HepG2 (cell line): ENCODE data around the gene EPB41L5. TPM values are rescaled to one million over a fixed set of nuclear protein-coding genes. Genes with fewer than 3 reads are reported as not detected.
A peak's percentile ranks its signal among the peaks of the same experiment; 100 is the strongest.

Source experiments
- GATA4 ChIP-seq: sonication (generic); IDR thresholded peaks from 2 replicates; pipeline ENCODE4 v1.6.1; 2016; ENCODE audit warnings: antibody characterized with exemption, low read depth, borderline replicate concordance
- HNRNPL ChIP-seq: fragments of 200-400 bp; formaldehyde crosslinking; IDR thresholded peaks from 2 replicates; pipeline ENCODE4 v1.6.1; 2017; ENCODE audit warnings: mild to moderate bottlenecking, low read depth, low read length
- KMT2A ChIP-seq: sonication (generic); formaldehyde crosslinking; IDR thresholded peaks from 2 replicates; pipeline ENCODE4 v1.4.0; 2020; ENCODE audit warnings: missing genetic modification reagents
- ZBTB42 ChIP-seq: sonication (generic); formaldehyde crosslinking; IDR thresholded peaks from 2 replicates; pipeline ENCODE4 v1.5.0; 2020; ENCODE audit warnings: mild to moderate bottlenecking, missing genetic modification reagents
- ZNF558 ChIP-seq: sonication (generic); formaldehyde crosslinking; IDR thresholded peaks from 2 replicates; pipeline ENCODE4 v1.9.0; 2022; ENCODE audit warnings: mild to moderate bottlenecking, missing genetic modification reagents, borderline replicate concordance
- polyA plus RNA-seq, 8 experiments: library from polyadenylated mRNA; depleted of rRNA in 3 of 8; stranded (reverse) in 7 of 8; unstranded in 1 of 8; fragments of >200 nt; fragmentation: Illumina TruSeq in 4 of 8; extraction: Trizol in 4 of 8; gene quantifications; 2 replicates each; pipeline versions ENCODE4 v1.2.1 to v1.2.3, GENCODE V29; 2011 to 2016; ENCODE audit warnings: low read depth in 4 of 8, missing spikeins in 1 of 8, mixed read lengths in 1 of 8; ENCODE audit not compliant: insufficient read depth in 1 of 8
- total RNA-seq, 5 experiments: library from RNA; depleted of rRNA; stranded (reverse); fragments of >200 nt; fragmentation: Illumina TruSeq; extraction: Trizol; gene quantifications; 2 replicates each; pipeline ENCODE4 v1.2.3, GENCODE V29; 2016; ENCODE audit warnings: low read depth in 1 of 5
- TF ChIP-seq, protein P1 (sequence below), 2 experiments: sonication (generic) in 1 of 2; formaldehyde crosslinking in 1 of 2; IDR thresholded peaks; 2 replicates each; pipeline versions ENCODE4 v1.4.0 to v1.6.1; 2018 to 2020; ENCODE audit warnings: missing genetic modification reagents in 2 of 2, borderline replicate concordance in 1 of 2, low read depth in 1 of 2, mild to moderate bottlenecking in 1 of 2, missing biosample characterization in 1 of 2
- TF ChIP-seq, protein P2 (sequence below): sonication (generic); formaldehyde crosslinking; IDR thresholded peaks from 2 replicates; pipeline ENCODE4 v1.5.0; 2020; ENCODE audit warnings: mild to moderate bottlenecking, missing genetic modification reagents
- TF ChIP-seq, protein P3 (sequence below): sonication (generic); formaldehyde crosslinking; IDR thresholded peaks from 2 replicates; pipeline ENCODE4 v1.5.1; 2020; ENCODE audit warnings: mild to moderate bottlenecking, moderate library complexity, missing genetic modification reagents
- TF ChIP-seq, protein P4 (sequence below), 2 experiments: sonication (generic) in 1 of 2; formaldehyde crosslinking in 1 of 2; IDR thresholded peaks; 2 replicates each; pipeline versions ENCODE4 v1.6.1 to v1.9.0; 2014 to 2022; ENCODE audit warnings: antibody characterized with exemption in 1 of 2, borderline replicate concordance in 1 of 2, inconsistent platforms in 1 of 2, low read depth in 1 of 2, missing genetic modification reagents in 1 of 2

EPB41L5 gene
- total and polyA plus RNA-seq, 2 of the 13 experiments (the other 11 are each of a cell fraction or from before 2014, with no cell fraction given), result 40.5 to 47.5 TPM

DNA sequence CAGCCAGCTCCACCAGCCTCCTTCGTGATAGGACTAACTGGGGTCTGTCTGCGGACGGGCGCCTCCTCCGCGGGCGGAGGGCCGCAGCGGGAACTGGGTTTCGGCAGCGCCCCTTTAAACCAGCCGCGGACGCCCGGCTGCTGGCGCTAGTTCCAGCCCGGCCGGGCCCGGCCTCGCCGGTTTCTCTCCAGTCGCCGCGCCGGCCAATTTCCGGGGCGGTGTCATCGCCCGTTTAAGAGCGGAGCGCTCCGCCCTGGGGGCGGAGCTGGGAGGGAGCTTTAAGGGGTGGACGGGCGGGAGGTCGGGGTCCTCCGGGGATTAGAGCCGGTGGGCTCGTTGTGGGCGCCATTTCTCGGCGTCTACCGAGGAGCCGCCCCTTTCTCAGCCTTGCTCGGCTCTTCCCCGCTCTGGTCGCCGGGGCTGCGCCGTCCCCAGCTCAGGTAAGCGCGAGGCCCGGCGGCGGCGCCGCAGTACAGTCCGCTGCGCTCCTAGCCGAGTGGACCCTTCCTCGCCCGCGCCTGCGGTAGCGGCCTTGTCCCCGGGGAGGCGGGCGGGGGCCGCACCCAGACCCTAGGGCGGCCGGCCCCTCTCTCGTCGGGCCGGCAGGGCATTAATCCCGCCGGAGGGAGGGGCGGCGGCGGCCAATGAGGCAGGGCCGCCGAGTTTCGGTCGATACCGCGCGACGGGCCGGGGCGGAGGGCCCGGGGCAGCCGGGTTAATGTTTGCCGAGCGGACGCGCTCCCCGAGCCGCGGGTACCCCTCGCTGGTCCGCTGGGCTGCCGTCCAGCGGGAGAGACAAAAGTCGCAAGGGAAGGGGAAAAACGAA is at the start of gene EPB41L5 (continued):
- TF ChIP-seq, protein P1, sequence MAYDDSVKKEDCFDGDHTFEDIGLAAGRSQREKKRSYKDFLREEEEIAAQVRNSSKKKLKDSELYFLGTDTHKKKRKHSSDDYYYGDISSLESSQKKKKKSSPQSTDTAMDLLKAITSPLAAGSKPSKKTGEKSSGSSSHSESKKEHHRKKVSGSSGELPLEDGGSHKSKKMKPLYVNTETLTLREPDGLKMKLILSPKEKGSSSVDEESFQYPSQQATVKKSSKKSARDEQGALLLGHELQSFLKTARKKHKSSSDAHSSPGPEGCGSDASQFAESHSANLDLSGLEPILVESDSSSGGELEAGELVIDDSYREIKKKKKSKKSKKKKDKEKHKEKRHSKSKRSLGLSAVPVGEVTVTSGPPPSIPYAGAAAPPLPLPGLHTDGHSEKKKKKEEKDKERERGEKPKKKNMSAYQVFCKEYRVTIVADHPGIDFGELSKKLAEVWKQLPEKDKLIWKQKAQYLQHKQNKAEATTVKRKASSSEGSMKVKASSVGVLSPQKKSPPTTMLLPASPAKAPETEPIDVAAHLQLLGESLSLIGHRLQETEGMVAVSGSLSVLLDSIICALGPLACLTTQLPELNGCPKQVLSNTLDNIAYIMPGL (CRISPR knock-in tag; IDR thresholded peaks at IDR 0.05; ENCODE audit: borderline replicate concordance in 1 of 2, low read depth in 1 of 2), result peak; percentile 87 to 95; a peak in 3 of 4 replicates
- TF ChIP-seq KMT2A (CRISPR knock-in tag), result peak; percentile 61
- TF ChIP-seq HNRNPL, result no peak
- no peak; the same call in 1 of the 2 replicates for TF ChIP-seq ZNF558 (CRISPR knock-in tag)
- TF ChIP-seq GATA4, result peak; percentile 72; the same call in 1 of the 2 replicates
- TF ChIP-seq, protein P2, sequence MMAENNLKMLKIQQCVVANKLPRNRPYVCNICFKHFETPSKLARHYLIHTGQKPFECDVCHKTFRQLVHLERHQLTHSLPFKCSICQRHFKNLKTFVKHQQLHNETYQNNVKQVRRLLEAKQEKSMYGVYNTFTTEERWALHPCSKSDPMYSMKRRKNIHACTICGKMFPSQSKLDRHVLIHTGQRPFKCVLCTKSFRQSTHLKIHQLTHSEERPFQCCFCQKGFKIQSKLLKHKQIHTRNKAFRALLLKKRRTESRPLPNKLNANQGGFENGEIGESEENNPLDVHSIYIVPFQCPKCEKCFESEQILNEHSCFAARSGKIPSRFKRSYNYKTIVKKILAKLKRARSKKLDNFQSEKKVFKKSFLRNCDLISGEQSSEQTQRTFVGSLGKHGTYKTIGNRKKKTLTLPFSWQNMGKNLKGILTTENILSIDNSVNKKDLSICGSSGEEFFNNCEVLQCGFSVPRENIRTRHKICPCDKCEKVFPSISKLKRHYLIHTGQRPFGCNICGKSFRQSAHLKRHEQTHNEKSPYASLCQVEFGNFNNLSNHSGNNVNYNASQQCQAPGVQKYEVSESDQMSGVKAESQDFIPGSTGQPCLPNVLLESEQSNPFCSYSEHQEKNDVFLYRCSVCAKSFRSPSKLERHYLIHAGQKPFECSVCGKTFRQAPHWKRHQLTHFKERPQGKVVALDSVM (CRISPR knock-in tag), result peak; percentile 51
- TF ChIP-seq, protein P3, sequence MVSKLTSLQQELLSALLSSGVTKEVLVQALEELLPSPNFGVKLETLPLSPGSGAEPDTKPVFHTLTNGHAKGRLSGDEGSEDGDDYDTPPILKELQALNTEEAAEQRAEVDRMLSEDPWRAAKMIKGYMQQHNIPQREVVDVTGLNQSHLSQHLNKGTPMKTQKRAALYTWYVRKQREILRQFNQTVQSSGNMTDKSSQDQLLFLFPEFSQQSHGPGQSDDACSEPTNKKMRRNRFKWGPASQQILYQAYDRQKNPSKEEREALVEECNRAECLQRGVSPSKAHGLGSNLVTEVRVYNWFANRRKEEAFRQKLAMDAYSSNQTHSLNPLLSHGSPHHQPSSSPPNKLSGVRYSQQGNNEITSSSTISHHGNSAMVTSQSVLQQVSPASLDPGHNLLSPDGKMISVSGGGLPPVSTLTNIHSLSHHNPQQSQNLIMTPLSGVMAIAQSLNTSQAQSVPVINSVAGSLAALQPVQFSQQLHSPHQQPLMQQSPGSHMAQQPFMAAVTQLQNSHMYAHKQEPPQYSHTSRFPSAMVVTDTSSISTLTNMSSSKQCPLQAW (CRISPR knock-in tag), result peak; percentile 67; the same call in 1 of the 2 replicates
- no peak for TF ChIP-seq ZBTB42 (CRISPR knock-in tag)
- TF ChIP-seq, protein P4, sequence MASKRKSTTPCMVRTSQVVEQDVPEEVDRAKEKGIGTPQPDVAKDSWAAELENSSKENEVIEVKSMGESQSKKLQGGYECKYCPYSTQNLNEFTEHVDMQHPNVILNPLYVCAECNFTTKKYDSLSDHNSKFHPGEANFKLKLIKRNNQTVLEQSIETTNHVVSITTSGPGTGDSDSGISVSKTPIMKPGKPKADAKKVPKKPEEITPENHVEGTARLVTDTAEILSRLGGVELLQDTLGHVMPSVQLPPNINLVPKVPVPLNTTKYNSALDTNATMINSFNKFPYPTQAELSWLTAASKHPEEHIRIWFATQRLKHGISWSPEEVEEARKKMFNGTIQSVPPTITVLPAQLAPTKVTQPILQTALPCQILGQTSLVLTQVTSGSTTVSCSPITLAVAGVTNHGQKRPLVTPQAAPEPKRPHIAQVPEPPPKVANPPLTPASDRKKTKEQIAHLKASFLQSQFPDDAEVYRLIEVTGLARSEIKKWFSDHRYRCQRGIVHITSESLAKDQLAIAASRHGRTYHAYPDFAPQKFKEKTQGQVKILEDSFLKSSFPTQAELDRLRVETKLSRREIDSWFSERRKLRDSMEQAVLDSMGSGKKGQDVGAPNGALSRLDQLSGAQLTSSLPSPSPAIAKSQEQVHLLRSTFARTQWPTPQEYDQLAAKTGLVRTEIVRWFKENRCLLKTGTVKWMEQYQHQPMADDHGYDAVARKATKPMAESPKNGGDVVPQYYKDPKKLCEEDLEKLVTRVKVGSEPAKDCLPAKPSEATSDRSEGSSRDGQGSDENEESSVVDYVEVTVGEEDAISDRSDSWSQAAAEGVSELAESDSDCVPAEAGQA (IDR thresholded peaks at IDR 0.05; ENCODE audit: low read depth), result no peak
- TF ChIP-seq, protein P4 (CRISPR knock-in tag; IDR thresholded peaks at IDR 0.05; ENCODE audit: borderline replicate concordance), result peak; percentile 21; the same call in 1 of the 2 replicates
